Tongue (tissue), 2 donors: ENCODE results near the gene PRAC1. TPM values are rescaled to one million over a fixed set of nuclear protein-coding genes. Genes with fewer than 3 reads are reported as not detected.
"Not testable (repeated sequence)": the region's sequence is repeated elsewhere in the genome, so short reads cannot be mapped to it uniquely, and the experiment has no call there.

Source experiments
- DNase-seq: peaks from one replicate; pipeline ENCODE4 v3.0.0-alpha.2; 2015
- total RNA-seq: library from RNA; depleted of rRNA; stranded (reverse); fragments of >200 nt; gene quantifications from one replicate; pipeline ENCODE4 v1.2.3, GENCODE V29; 2014

PRAC1 gene
- total RNA-seq, 1 donor from 2014 or later, result not detected

- no peak for DNase-seq
Measured at GRCh38 chr17:48726916-48727286, 4.6 kb upstream of the PRAC1 start.

GRCh38 chr17:48726114-48726915 lies 4.0 kb upstream of the PRAC1 start:
- no peak for DNase-seq

- no peak for DNase-seq
Measured at GRCh38 chr17:48725288-48726064, 3.2 kb upstream of the PRAC1 start.

GRCh38 chr17:48725004-48725287 lies 2.6 kb upstream of the PRAC1 start:
- DNase-seq, result no peak

- DNase-seq, result peak; percentile 91
Measured at GRCh38 chr17:48724251-48725003, 2.1 kb upstream of the PRAC1 start.

- no peak for DNase-seq
Measured at GRCh38 chr17:48723423-48724250, 1.3 kb upstream of the PRAC1 start.

- no peak for DNase-seq
Measured at GRCh38 chr17:48722915-48723422, 651 bp upstream of the PRAC1 start, which contains the start of gene PRAC2. PRAC2 (plus strand) TSS chr17:48723185; CDS start chr17:48724411, 1,226 bp downstream.

GRCh38 chr17:48721009-48721402 lies 1.3 kb downstream of the PRAC1 start:
- no peak for DNase-seq

GRCh38 chr17:48720266-48721008 lies 1.9 kb downstream of the PRAC1 start:
- no peak for DNase-seq

GRCh38 chr17:48719642-48720265 lies 2.6 kb downstream of the PRAC1 start:
- no peak for DNase-seq

- peak; percentile 44 for DNase-seq
Measured at GRCh38 chr17:48718761-48719641, 3.3 kb downstream of the PRAC1 start.

- peak; percentile 58 for DNase-seq
Measured at GRCh38 chr17:48718227-48718760, 4.0 kb downstream of the PRAC1 start.

- DNase-seq, result peak; percentile 25
Measured at GRCh38 chr17:48717367-48718226, 4.7 kb downstream of the PRAC1 start.

GRCh38 chr17:48716549-48716948 lies 5.8 kb downstream of the PRAC1 start:
- not testable (repeated sequence) for DNase-seq

- no peak for DNase-seq
Measured at GRCh38 chr17:48715496-48716399, 6.6 kb downstream of the PRAC1 start.

- no peak for DNase-seq
Measured at GRCh38 chr17:48711128-48711527, 11.2 kb downstream of the PRAC1 start.
